GM23338 (cell line): ENCODE measurements around the gene ZDHHC12. TPM values are rescaled to one million over a fixed set of nuclear protein-coding genes. Genes with fewer than 3 reads are reported as not detected.

Experiments
- ATAC-seq: fragments of 200-7000 bp; cut with Tn5 transposase; 3 replicates; pipeline ENCODE4 v1.9.1; 2020
- DNase-seq: peaks from one replicate; pipeline ENCODE4 v3.0.0-alpha.2; 2015; ENCODE audit warnings: low spot score
- H2AFZ ChIP-seq: fragments of 200-600 bp; sonication (generic); 2 replicates; pipeline ENCODE4 v1.8.0; 2016; ENCODE audit warnings: antibody characterized with exemption, mild to moderate bottlenecking, moderate library complexity
- H3F3A ChIP-seq: fragments of 200-600 bp; sonication (generic); replicated peaks from 2 replicates; pipeline ENCODE4 v1.8.0; 2017; ENCODE audit warnings: antibody characterized with exemption, mixed run types, low read depth
- H3K27ac ChIP-seq: fragments of 200-600 bp; sonication (generic); 2 replicates; pipeline ENCODE4 v1.6.1; 2016; ENCODE audit warnings: low read depth
- H3K27me3 ChIP-seq: fragments of 200-600 bp; sonication (generic); 2 replicates; pipeline ENCODE4 v1.8.0; 2016; ENCODE audit warnings: mild to moderate bottlenecking, mixed run types, moderate library complexity; ENCODE audit not compliant: insufficient read depth
- H3K36me3 ChIP-seq: fragments of 200-600 bp; sonication (generic); 2 replicates; pipeline ENCODE4 v1.8.0; 2016; ENCODE audit warnings: mild to moderate bottlenecking; ENCODE audit not compliant: insufficient read depth
- H3K4me1 ChIP-seq: fragments of 200-600 bp; sonication (generic); 2 replicates; pipeline ENCODE4 v1.8.0; 2016; ENCODE audit warnings: mild to moderate bottlenecking, moderate library complexity; ENCODE audit not compliant: insufficient read depth
- H3K4me2 ChIP-seq: fragments of 200-600 bp; sonication (generic); 2 replicates; pipeline ENCODE4 v1.7.1; 2017; ENCODE audit warnings: mixed run types
- H3K4me3 ChIP-seq: fragments of 200-600 bp; sonication (generic); 2 replicates; pipeline ENCODE4 v1.6.1; 2016; ENCODE audit warnings: mixed run types
- H3K79me2 ChIP-seq: fragments of 200-600 bp; sonication (generic); replicated peaks from 2 replicates; pipeline ENCODE4 v1.8.0; 2017; ENCODE audit warnings: mild to moderate bottlenecking; ENCODE audit not compliant: insufficient read depth
- H3K9me2 ChIP-seq: fragments of 200-600 bp; sonication (generic); 2 replicates; pipeline ENCODE4 v1.8.0; 2017; ENCODE audit not compliant: insufficient read depth
- H4K20me1 ChIP-seq: fragments of 200-600 bp; sonication (generic); replicated peaks from 2 replicates; pipeline ENCODE4 v1.8.0; 2017; ENCODE audit warnings: mild to moderate bottlenecking; ENCODE audit not compliant: insufficient read depth
- H3K27ac Mint-ChIP-seq: 2 replicates; pipeline ENCODE4 v1.8.0; 2020; ENCODE audit warnings: inconsistent platforms, mild to moderate bottlenecking, moderate library complexity, mixed read lengths
- H3K27me3 Mint-ChIP-seq: 3 replicates; pipeline ENCODE4 v1.8.0; 2022; ENCODE audit warnings: low read depth, mild to moderate bottlenecking, moderate library complexity, mixed read lengths, inconsistent platforms; ENCODE audit not compliant: insufficient read depth, poor library complexity
- H3K36me3 Mint-ChIP-seq: 3 replicates; pipeline ENCODE4 v1.8.0; 2021; ENCODE audit warnings: low read depth, mild to moderate bottlenecking, inconsistent platforms, moderate library complexity, mixed read lengths
- H3K4me1 Mint-ChIP-seq: 3 replicates; pipeline ENCODE4 v1.8.0; 2020; ENCODE audit warnings: mild to moderate bottlenecking, inconsistent platforms, mixed read lengths
- H3K4me3 Mint-ChIP-seq: 3 replicates; pipeline ENCODE4 v1.8.0; 2021; ENCODE audit warnings: moderate library complexity, mild to moderate bottlenecking, inconsistent platforms, mixed read lengths
- H3K9me3 Mint-ChIP-seq: 3 replicates; pipeline ENCODE4 v1.8.0; 2020; ENCODE audit warnings: moderate library complexity, mild to moderate bottlenecking, inconsistent platforms, mixed read lengths
- CREB1 ChIP-seq: fragments of 250-450 bp; sonication (Bioruptor Pico); IDR thresholded peaks from 2 replicates; pipeline ENCODE4 v1.5.0; 2020; ENCODE audit warnings: low read depth, mild to moderate bottlenecking, moderate library complexity
- CTCF ChIP-seq, 2 experiments: fragments of 200-600 bp in 1 of 2; sonication (generic) in 1 of 2; conservative IDR thresholded peaks; 2 replicates each; pipeline versions ENCODE4 v1.5.1 to v1.6.1; 2016 to 2017; ENCODE audit warnings: antibody characterized with exemption in 2 of 2, low read depth in 2 of 2, mild to moderate bottlenecking in 2 of 2, moderate library complexity in 1 of 2
- ETS1 ChIP-seq: IDR thresholded peaks from 2 replicates; pipeline ENCODE4 v1.6.1; 2016; ENCODE audit warnings: antibody characterized with exemption
- EZH2phosphoT487 ChIP-seq: fragments of 200-600 bp; sonication (generic); IDR thresholded peaks from one replicate; pipeline ENCODE4 v1.8.1; 2018; ENCODE audit warnings: antibody characterized with exemption; ENCODE audit not compliant: unreplicated experiment
- JUNB ChIP-seq: IDR thresholded peaks from one replicate; pipeline ENCODE4 v1.6.1; 2016; ENCODE audit warnings: antibody characterized with exemption; ENCODE audit not compliant: unreplicated experiment
- NANOG ChIP-seq: IDR thresholded peaks from 2 replicates; pipeline ENCODE4 v1.6.1; 2016; ENCODE audit warnings: antibody characterized with exemption, borderline replicate concordance
- POLR2AphosphoS5 ChIP-seq: IDR thresholded peaks from 2 replicates; pipeline ENCODE4 v1.6.1; 2016; ENCODE audit warnings: antibody characterized with exemption, low read depth
- REST ChIP-seq: IDR thresholded peaks from one replicate; pipeline ENCODE4 v1.6.1; 2018; ENCODE audit warnings: antibody characterized with exemption; ENCODE audit not compliant: unreplicated experiment
- STAT1 ChIP-seq: IDR thresholded peaks from one replicate; pipeline ENCODE4 v1.6.1; 2016; ENCODE audit warnings: antibody characterized with exemption; ENCODE audit not compliant: unreplicated experiment
- ZNF114 ChIP-seq: fragments of 250-450 bp; sonication (Bioruptor Pico); IDR thresholded peaks from 2 replicates; pipeline ENCODE4 v1.5.0; 2020; ENCODE audit warnings: mild to moderate bottlenecking, moderate library complexity
- ZNF462 ChIP-seq: fragments of 250-450 bp; sonication (Bioruptor Pico); IDR thresholded peaks from 2 replicates; pipeline ENCODE4 v1.5.0; 2020; ENCODE audit warnings: mild to moderate bottlenecking, moderate library complexity
- polyA plus RNA-seq: library from polyadenylated mRNA; unstranded; fragments of >200 nt; fragmentation: Nextera tagmentation; extraction: Ambion mirVana; gene quantifications from 2 replicates; pipeline ENCODE4 v1.2.1, GENCODE V29; 2016
- total RNA-seq: library from RNA; depleted of rRNA; stranded (reverse); fragments of >200 nt; shearing (Covaris generic); gene quantifications from 2 replicates; pipeline ENCODE4 v1.2.3, GENCODE V29; 2014

Gene ZDHHC12
- total and polyA plus RNA-seq, 2 experiments from 2014 or later = 47.5 to 54.1 TPM

- TF ChIP-seq REST (no peak), NANOG (no peak), STAT1 (no peak), EZH2phosphoT487 (no peak), ZNF114 (no peak), POLR2AphosphoS5 (no peak), CTCF (conservative IDR thresholded peaks at IDR 0.05; ENCODE audit: low read depth in 2 of 2) (no peak), ETS1 (no peak), JUNB (no peak), CREB1 (no peak)
These were observed 44.7 kb upstream of the ZDHHC12 start (continued) for GRCh38 chr9:128768606-128769005.

- no peak overlapping the region for H3K27ac ChIP-seq
- peaks cover 12% of the 10 kb centered on the region for H3K79me2 ChIP-seq
- Mint-ChIP-seq H3K36me3 (no peaks in the 10 kb centered on the region; the same call in 2 of the 3 replicates), H3K4me1 (peaks cover 12% of the 10 kb centered on the region), H3K4me3 (no peak overlapping the region), H3K9me3 (no peaks in the 10 kb centered on the region), H3K27ac (no peak overlapping the region; the same call in 1 of the 2 replicates), H3K27me3 (peaks cover 8% of the 10 kb centered on the region)
- no peaks in the 10 kb centered on the region for H3K36me3 ChIP-seq
- no peak overlapping the region for H3K4me2 ChIP-seq
- DNase-seq (no peak), ATAC-seq (no peak)
- H3K4me3 ChIP-seq = no peak overlapping the region
- H3K4me1 ChIP-seq = peaks cover 7% of the 10 kb centered on the region; the same call in 1 of the 2 replicates
- H4K20me1 ChIP-seq = no peaks in the 10 kb centered on the region
- no peaks in the 10 kb centered on the region for H3K9me2 ChIP-seq
- H2AFZ ChIP-seq = no peak overlapping the region
- H3F3A ChIP-seq = peaks cover 9% of the 10 kb centered on the region; the same call in 1 of the 2 replicates
- H3K27me3 ChIP-seq = no peaks in the 10 kb centered on the region
- TF ChIP-seq ZNF114 (no peak), NANOG (no peak), ZNF462 (CRISPR knock-in tag) (no peak), EZH2phosphoT487 (no peak), CREB1 (no peak)
These were observed 41.6 kb upstream of the ZDHHC12 start for GRCh38 chr9:128765499-128765898.
